ENCODE data around the gene CLGN.

Gene CLGN

DNA sequence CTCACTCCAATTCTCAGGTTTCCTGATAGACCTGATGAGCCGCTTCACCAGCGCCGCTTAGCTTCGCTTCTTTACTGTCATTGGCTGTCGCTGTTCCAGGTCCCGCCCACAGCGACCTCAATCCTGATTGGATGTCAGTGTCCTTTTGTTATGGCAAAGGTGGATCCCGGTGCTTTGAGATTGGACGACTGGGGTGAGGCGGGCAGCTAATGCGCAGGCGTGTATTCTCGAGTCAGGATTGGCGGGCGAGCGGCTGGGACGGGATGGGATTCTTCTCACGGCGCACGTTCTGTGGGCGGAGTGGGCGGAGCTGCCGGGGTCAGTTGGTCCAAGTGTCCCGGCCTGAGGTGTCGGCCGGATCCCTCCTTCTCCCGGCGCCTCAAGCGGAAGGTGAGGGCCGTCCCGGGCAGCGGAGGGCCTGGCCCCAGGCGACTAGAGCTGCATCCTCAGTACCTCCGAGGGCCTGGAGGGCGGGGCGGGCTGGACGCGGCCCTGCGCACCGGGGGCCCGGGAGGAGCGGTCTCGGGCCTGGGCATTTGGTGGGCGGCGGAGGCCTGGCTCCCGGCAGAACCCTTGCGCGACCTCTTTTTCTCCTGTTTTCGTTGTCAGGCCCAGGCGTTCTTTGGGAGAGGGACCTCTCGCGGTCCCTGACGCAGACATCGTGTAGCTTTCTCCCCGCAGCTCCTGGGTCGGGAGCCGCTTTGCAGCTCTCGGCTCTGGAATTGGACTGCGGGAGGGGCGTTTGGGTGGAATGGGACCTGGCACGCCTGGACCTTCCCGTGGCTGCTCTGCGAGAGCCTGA is 53.9 kb downstream of the CLGN start, which contains the start of gene SCOC:
Gene SCOC, plus strand, starts transcription at position 319 of the 802 bp plus-strand sequence. CDS start 5,525 bp downstream, outside the sequence.
- Histone ChIP-seq H4K20me1 (ENCODE audit: insufficient read depth, low read length) (no peaks in the 10 kb centered on the region), H3K9me2 (ENCODE audit: low read depth, low read length) (no peaks in the 10 kb centered on the region), H2AFZ (ENCODE audit: low read length) (peak within 1 kb of the TSS; percentile 89), H3K36me3 (ENCODE audit: insufficient read depth, low read length) (no peaks in the 10 kb centered on the region), H3K4me1 (ENCODE audit: insufficient read depth, low read length, severe bottlenecking) (peaks cover 25% of the 10 kb centered on the region), H3K27me3 (ENCODE audit: insufficient read depth, low read length) (no peaks in the 10 kb centered on the region), H3F3A (ENCODE audit: insufficient read depth, low read length) (no peaks in the 10 kb centered on the region), H3K4me2 (ENCODE audit: low read length) (peak within 1 kb of the TSS; percentile 99), H3K9me3 (ENCODE audit: low read length) (no peaks in the 10 kb centered on the region), H3K79me2 (ENCODE audit: insufficient read depth, low read length) (peaks cover 7% of the 10 kb centered on the region), H3K4me3 (ENCODE audit: low read depth, low read length, poor library complexity, severe bottlenecking) (peak within 1 kb of the TSS; percentile 98), H3K9ac (ENCODE audit: low read length) (peak within 1 kb of the TSS; percentile 96), H3K27ac (ENCODE audit: low read depth, low read length, poor library complexity, severe bottlenecking) (no peak within 1 kb of the TSS)
- TF ChIP-seq, protein P1, sequence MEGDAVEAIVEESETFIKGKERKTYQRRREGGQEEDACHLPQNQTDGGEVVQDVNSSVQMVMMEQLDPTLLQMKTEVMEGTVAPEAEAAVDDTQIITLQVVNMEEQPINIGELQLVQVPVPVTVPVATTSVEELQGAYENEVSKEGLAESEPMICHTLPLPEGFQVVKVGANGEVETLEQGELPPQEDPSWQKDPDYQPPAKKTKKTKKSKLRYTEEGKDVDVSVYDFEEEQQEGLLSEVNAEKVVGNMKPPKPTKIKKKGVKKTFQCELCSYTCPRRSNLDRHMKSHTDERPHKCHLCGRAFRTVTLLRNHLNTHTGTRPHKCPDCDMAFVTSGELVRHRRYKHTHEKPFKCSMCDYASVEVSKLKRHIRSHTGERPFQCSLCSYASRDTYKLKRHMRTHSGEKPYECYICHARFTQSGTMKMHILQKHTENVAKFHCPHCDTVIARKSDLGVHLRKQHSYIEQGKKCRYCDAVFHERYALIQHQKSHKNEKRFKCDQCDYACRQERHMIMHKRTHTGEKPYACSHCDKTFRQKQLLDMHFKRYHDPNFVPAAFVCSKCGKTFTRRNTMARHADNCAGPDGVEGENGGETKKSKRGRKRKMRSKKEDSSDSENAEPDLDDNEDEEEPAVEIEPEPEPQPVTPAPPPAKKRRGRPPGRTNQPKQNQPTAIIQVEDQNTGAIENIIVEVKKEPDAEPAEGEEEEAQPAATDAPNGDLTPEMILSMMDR (IDR thresholded peaks at IDR 0.05; ENCODE audit: low read length) = no peak
- no peak for TF ChIP-seq EZH2 (IDR thresholded peaks at IDR 0.05; ENCODE audit: borderline replicate concordance, low read length)

DNA sequence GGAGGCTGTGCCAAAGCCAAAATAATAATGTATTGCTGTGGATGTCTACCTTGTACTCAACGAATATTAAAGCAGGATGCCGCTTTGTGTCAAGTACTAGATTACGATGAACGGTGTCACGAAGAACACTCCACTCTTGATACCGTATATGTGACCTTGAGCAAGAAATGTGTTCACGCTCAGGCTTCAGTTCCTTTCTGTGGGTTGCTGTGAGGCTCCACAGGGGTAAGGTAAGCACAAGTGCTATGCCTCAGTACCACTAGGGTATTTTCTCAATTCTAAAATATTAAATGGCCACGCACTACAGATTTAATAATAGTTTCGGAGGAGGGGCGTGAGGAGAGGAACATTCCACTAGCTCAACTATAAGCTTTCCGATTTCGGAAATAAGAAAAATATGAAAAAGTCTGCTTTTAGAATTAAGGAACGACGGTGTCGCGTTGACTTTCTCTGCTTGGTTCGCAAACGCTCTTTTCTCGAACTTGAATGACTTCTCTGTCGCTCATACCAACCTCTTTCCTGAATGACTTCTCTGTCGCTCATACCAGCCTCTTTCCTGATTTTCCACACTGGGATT is 54.6 kb downstream of the CLGN start:
- Histone ChIP-seq H3K4me2 (ENCODE audit: low read length) (peak overlapping the region; percentile 99), H3K27me3 (ENCODE audit: insufficient read depth, low read length) (no peaks in the 10 kb centered on the region), H3K36me3 (ENCODE audit: insufficient read depth, low read length) (no peaks in the 10 kb centered on the region), H4K20me1 (ENCODE audit: insufficient read depth, low read length) (no peaks in the 10 kb centered on the region), H3F3A (ENCODE audit: insufficient read depth, low read length) (no peaks in the 10 kb centered on the region), H3K79me2 (ENCODE audit: insufficient read depth, low read length) (peaks cover 7% of the 10 kb centered on the region), H2AFZ (ENCODE audit: low read length) (peak overlapping the region; percentile 89), H3K9ac (ENCODE audit: low read length) (peak overlapping the region; percentile 78), H3K4me1 (ENCODE audit: insufficient read depth, low read length, severe bottlenecking) (peaks cover 25% of the 10 kb centered on the region), H3K9me2 (ENCODE audit: low read depth, low read length) (no peaks in the 10 kb centered on the region), H3K4me3 (ENCODE audit: low read depth, low read length, poor library complexity, severe bottlenecking) (peak overlapping the region; percentile 98), H3K27ac (ENCODE audit: low read depth, low read length, poor library complexity, severe bottlenecking) (no peak overlapping the region), H3K9me3 (ENCODE audit: low read length) (no peaks in the 10 kb centered on the region)
- no peak for TF ChIP-seq EZH2 (IDR thresholded peaks at IDR 0.05; ENCODE audit: borderline replicate concordance, low read length)
- TF ChIP-seq, protein P1 (IDR thresholded peaks at IDR 0.05; ENCODE audit: low read length) = peak; percentile 29; the same call in 1 of the 2 replicates

DNA sequence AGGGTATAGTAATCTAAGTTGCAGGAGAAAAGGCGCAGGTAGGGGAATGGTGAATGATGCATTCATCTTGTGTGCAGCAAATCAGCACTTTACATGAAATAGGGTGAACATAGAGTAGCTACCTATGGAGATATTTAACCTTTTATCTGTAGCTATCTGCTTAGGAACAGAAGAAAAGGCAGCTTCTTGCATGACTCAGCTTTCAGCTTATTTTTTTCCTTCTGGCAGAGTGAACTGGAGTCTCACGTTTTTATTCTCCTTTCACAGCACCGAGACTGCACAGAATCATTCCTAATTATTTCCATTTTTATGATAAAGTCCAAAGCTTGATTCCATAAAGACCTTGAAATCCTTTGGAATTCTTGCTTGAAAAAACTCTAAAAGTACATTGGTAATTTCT is 58.8 kb downstream of the CLGN start:
- H3K4me2 ChIP-seq (ENCODE audit: low read length) = no peak overlapping the region
- H2AFZ ChIP-seq (ENCODE audit: low read length) = no peak overlapping the region
- H4K20me1 ChIP-seq (ENCODE audit: insufficient read depth, low read length) = no peaks in the 10 kb centered on the region
- H3K36me3 ChIP-seq (ENCODE audit: insufficient read depth, low read length) = no peaks in the 10 kb centered on the region
- TF ChIP-seq, protein P1 (IDR thresholded peaks at IDR 0.05; ENCODE audit: low read length) = no peak
- no peak for TF ChIP-seq EZH2 (IDR thresholded peaks at IDR 0.05; ENCODE audit: borderline replicate concordance, low read length)
- no peaks in the 10 kb centered on the region for H3K9me2 ChIP-seq (ENCODE audit: low read depth, low read length)
- no peaks in the 10 kb centered on the region for H3K27me3 ChIP-seq (ENCODE audit: insufficient read depth, low read length)
- no peak overlapping the region for H3K9ac ChIP-seq (ENCODE audit: low read length)
- H3K9me3 ChIP-seq (ENCODE audit: low read length) = no peaks in the 10 kb centered on the region
- H3K4me3 ChIP-seq (ENCODE audit: low read depth, low read length, poor library complexity, severe bottlenecking) = no peak overlapping the region
- H3F3A ChIP-seq (ENCODE audit: insufficient read depth, low read length) = no peaks in the 10 kb centered on the region
- no peak overlapping the region for H3K27ac ChIP-seq (ENCODE audit: low read depth, low read length, poor library complexity, severe bottlenecking)
- no peaks in the 10 kb centered on the region for H3K79me2 ChIP-seq (ENCODE audit: insufficient read depth, low read length)
- peaks cover 6% of the 10 kb centered on the region for H3K4me1 ChIP-seq (ENCODE audit: insufficient read depth, low read length, severe bottlenecking)
